Measurements from ENCODE around the gene SPRR2F.

DNA sequence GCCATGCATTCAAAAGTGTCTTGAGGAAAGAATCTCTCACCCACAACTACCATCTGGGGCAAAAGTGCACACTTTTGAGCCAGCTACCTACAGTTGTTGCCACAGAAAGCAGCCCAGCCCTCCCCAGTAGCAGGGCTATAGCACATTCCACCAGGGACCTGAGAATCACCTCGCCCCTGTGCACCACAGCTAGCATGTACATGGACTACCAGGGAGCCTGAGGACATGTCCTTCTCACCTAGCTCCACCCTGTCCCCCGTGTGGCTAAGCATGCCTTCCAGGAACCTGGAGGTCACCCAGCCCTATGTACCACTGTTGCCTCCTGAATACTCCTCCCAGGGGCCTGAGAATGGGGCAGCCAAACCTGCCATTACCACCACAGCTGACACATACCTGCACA lies 20.4 kb upstream of the SPRR2F start:
- TF ChIP-seq, protein P1, sequence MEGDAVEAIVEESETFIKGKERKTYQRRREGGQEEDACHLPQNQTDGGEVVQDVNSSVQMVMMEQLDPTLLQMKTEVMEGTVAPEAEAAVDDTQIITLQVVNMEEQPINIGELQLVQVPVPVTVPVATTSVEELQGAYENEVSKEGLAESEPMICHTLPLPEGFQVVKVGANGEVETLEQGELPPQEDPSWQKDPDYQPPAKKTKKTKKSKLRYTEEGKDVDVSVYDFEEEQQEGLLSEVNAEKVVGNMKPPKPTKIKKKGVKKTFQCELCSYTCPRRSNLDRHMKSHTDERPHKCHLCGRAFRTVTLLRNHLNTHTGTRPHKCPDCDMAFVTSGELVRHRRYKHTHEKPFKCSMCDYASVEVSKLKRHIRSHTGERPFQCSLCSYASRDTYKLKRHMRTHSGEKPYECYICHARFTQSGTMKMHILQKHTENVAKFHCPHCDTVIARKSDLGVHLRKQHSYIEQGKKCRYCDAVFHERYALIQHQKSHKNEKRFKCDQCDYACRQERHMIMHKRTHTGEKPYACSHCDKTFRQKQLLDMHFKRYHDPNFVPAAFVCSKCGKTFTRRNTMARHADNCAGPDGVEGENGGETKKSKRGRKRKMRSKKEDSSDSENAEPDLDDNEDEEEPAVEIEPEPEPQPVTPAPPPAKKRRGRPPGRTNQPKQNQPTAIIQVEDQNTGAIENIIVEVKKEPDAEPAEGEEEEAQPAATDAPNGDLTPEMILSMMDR (IDR thresholded peaks at IDR 0.05; ENCODE audit: low read length) = no peak
- TF ChIP-seq EZH2 (optimal IDR thresholded peaks at IDR 0.05; ENCODE audit: low read depth, low read length) = no peak
